Measurements from ENCODE around the gene TMEM14B. TPM values are rescaled to one million over a fixed set of nuclear protein-coding genes. Genes with fewer than 3 reads are reported as not detected.

TMEM14B gene
- total and polyA plus RNA-seq, 9 of the 15 experiments (the other 6 are each of a cell fraction or from before 2014, with no cell fraction given), result 174 to 862 (median 263) TPM

- TF ChIP-seq ZNF165 (CRISPR knock-in tag; IDR thresholded peaks at IDR 0.05; ENCODE audit: borderline replicate concordance) (no peak), TRIM28 (IDR thresholded peaks at IDR 0.05) (peak; percentile 21; the same call in 1 of the 2 replicates), ARID1B (IDR thresholded peaks at IDR 0.05) (peak; percentile 98), ZNF740 (CRISPR knock-in tag; IDR thresholded peaks at IDR 0.05) (no peak), ZNF740 (tag; IDR thresholded peaks at IDR 0.05) (no peak), ETV5 (CRISPR knock-in tag; IDR thresholded peaks at IDR 0.05; ENCODE audit: low read depth) (peak; percentile 87), NR2C2 (CRISPR knock-in tag; IDR thresholded peaks at IDR 0.05) (no peak), NR2C2 (tag; IDR thresholded peaks at IDR 0.05) (no peak), ZC3H11A (IDR thresholded peaks at IDR 0.05; ENCODE audit: low read depth, low read length) (no peak), E2F8 (IDR thresholded peaks at IDR 0.05; ENCODE audit: low read depth, partially characterized antibody) (no peak), ZNF277 (CRISPR knock-in tag; IDR thresholded peaks at IDR 0.05; ENCODE audit: borderline replicate concordance) (no peak), USF1 (CRISPR knock-in tag; IDR thresholded peaks at IDR 0.05) (no peak; the same call in 1 of the 2 replicates), FUS (optimal IDR thresholded peaks at IDR 0.05; ENCODE audit: low read depth, low read length) (no peak), ZBTB5 (IDR thresholded peaks at IDR 0.05) (0 out of 2 replicates have a peak, but pooled peaks have one; percentile 14), KLF10 (CRISPR knock-in tag; IDR thresholded peaks at IDR 0.05) (no peak), PHB (CRISPR knock-in tag; IDR thresholded peaks at IDR 0.05) (no peak), CHD2 (IDR thresholded peaks at IDR 0.05; ENCODE audit: low read depth, low read length) (no peak), RAD51 (IDR thresholded peaks at IDR 0.05; ENCODE audit: borderline replicate concordance, low read depth) (peak; percentile 47; the same call in 1 of the 2 replicates), SMARCA4 (IDR thresholded peaks at IDR 0.05) (peak; percentile 96), MAX (CRISPR knock-in tag; IDR thresholded peaks at IDR 0.05) (peak; percentile 82; the same call in 1 of the 2 replicates), EP400 (IDR thresholded peaks at IDR 0.05) (peak; percentile 91)
Observed at GRCh38 chr6:10771371-10771894, 23.8 kb downstream of the TMEM14B start (continued).
